Hepatocyte (in vitro differentiated cells): ENCODE results near the gene SKA3. TPM values are rescaled to one million over a fixed set of nuclear protein-coding genes. Genes with fewer than 3 reads are reported as not detected.

ENCODE experiments used
- DNase-seq: peaks from one replicate; pipeline ENCODE4 v3.0.0-alpha.2; 2016; ENCODE audit warnings: low spot score
- H2AFZ ChIP-seq: fragments of 200-600 bp; sonication (generic); 2 replicates; pipeline ENCODE4 v1.6.0; 2016; ENCODE audit warnings: antibody characterized with exemption, mild to moderate bottlenecking
- H3K27ac ChIP-seq: fragments of 200-600 bp; sonication (generic); 2 replicates; pipeline ENCODE4 v1.5.1; 2016; ENCODE audit warnings: mild to moderate bottlenecking
- H3K27me3 ChIP-seq: fragments of 200-600 bp; sonication (generic); 2 replicates; pipeline ENCODE4 v1.6.1; 2016
- H3K36me3 ChIP-seq: fragments of 200-600 bp; sonication (generic); replicated peaks from 2 replicates; pipeline ENCODE4 v1.5.1; 2016; ENCODE audit warnings: low read depth; ENCODE audit not compliant: insufficient read depth
- H3K4me1 ChIP-seq: fragments of 200-600 bp; sonication (generic); 2 replicates; pipeline ENCODE4 v1.5.1; 2016; ENCODE audit warnings: mild to moderate bottlenecking, moderate library complexity; ENCODE audit not compliant: insufficient read depth
- H3K4me2 ChIP-seq: fragments of 200-600 bp; sonication (generic); 2 replicates; pipeline ENCODE4 v1.6.0; 2016
- H3K4me3 ChIP-seq: fragments of 200-600 bp; sonication (generic); 2 replicates; pipeline ENCODE4 v1.5.1; 2016; ENCODE audit warnings: mild to moderate bottlenecking
- H3K79me2 ChIP-seq: fragments of 200-600 bp; sonication (generic); 2 replicates; pipeline ENCODE4 v1.6.0; 2017; ENCODE audit warnings: mild to moderate bottlenecking
- H3K9me2 ChIP-seq: fragments of 200-600 bp; sonication (generic); replicated peaks from 2 replicates; pipeline ENCODE4 v1.6.0; 2017; ENCODE audit warnings: mild to moderate bottlenecking; ENCODE audit not compliant: insufficient read depth
- H3K9me3 ChIP-seq: fragments of 200-600 bp; sonication (generic); 2 replicates; pipeline ENCODE4 v1.5.1; 2016; ENCODE audit warnings: low read depth, mild to moderate bottlenecking
- H4K20me1 ChIP-seq: fragments of 200-600 bp; sonication (generic); 2 replicates; pipeline ENCODE4 v1.6.0; 2016; ENCODE audit warnings: mild to moderate bottlenecking; ENCODE audit not compliant: insufficient read depth, poor library complexity, severe bottlenecking
- EZH2 ChIP-seq: fragments of 200-600 bp; sonication (generic); IDR thresholded peaks from 2 replicates; pipeline ENCODE4 v1.6.1; 2016; ENCODE audit warnings: antibody characterized with exemption, mild to moderate bottlenecking, borderline replicate concordance
- EZH2phosphoT487 ChIP-seq: fragments of 200-600 bp; sonication (generic); IDR thresholded peaks from one replicate; pipeline ENCODE4 v1.6.1; 2018; ENCODE audit warnings: antibody characterized with exemption, mild to moderate bottlenecking, low read depth, moderate library complexity; ENCODE audit not compliant: unreplicated experiment, severe bottlenecking
- WGBS: methylation state at CpG from one replicate; pipeline ENCODE4 v1.1.6; 2016; ENCODE audit warnings: low lambda C conversion rate; ENCODE audit errors: missing lambda C conversion rate; 5-methylcytosine and 5-hydroxymethylcytosine counted together
- polyA plus RNA-seq: library from polyadenylated mRNA; unstranded; fragments of >200 nt; fragmentation: Nextera tagmentation; extraction: Ambion mirVana; gene quantifications from 2 replicates; pipeline ENCODE4 v1.2.1, GENCODE V29; 2016
- total RNA-seq: library from RNA; depleted of rRNA; stranded (reverse); fragments of >200 nt; gene quantifications from 2 replicates; pipeline ENCODE4 v1.2.3, GENCODE V29; 2014
- TF ChIP-seq, protein P1 (sequence below): fragments of 200-600 bp; sonication (generic); IDR thresholded peaks from 2 replicates; pipeline ENCODE4 v1.5.1; 2016; ENCODE audit warnings: antibody characterized with exemption, mild to moderate bottlenecking; ENCODE audit not compliant: poor library complexity

Gene SKA3
- total and polyA plus RNA-seq, 2 experiments from 2014 or later = 4.9 to 5.6 TPM

DNA sequence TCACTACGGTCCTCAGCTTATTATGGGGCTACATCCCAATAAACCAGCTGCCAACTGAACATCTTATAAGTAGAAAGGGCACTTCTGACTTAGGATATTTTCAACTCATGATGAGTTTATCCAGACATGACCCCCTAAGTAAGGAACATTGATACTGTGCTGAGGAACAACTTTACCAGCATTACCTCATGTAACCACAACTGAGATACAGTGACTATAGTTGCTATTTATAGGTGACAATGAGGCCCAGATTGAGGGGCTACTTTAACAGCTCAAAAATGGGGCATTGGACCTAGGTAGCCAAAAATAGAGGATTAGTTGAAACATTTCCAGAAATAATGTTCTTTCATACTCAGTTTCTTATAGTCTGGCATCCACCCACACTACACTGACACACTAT lies 26.8 kb downstream of the SKA3 start:
- Histone ChIP-seq H3K9me3 (no peaks in the 10 kb centered on the region), H3K36me3 (no peaks in the 10 kb centered on the region), H3K9me2 (no peaks in the 10 kb centered on the region), H3K27ac (no peak overlapping the region), H3K4me2 (no peak overlapping the region), H3K4me1 (no peaks in the 10 kb centered on the region), H3K27me3 (no peaks in the 10 kb centered on the region), H4K20me1 (peaks cover 12% of the 10 kb centered on the region), H2AFZ (no peak overlapping the region), H3K79me2 (peaks cover 16% of the 10 kb centered on the region), H3K4me3 (no peak overlapping the region)
- WGBS = 57% methylated on average over 1 of the region's 1 CpG
- no peak for DNase-seq
- TF ChIP-seq, protein P1, sequence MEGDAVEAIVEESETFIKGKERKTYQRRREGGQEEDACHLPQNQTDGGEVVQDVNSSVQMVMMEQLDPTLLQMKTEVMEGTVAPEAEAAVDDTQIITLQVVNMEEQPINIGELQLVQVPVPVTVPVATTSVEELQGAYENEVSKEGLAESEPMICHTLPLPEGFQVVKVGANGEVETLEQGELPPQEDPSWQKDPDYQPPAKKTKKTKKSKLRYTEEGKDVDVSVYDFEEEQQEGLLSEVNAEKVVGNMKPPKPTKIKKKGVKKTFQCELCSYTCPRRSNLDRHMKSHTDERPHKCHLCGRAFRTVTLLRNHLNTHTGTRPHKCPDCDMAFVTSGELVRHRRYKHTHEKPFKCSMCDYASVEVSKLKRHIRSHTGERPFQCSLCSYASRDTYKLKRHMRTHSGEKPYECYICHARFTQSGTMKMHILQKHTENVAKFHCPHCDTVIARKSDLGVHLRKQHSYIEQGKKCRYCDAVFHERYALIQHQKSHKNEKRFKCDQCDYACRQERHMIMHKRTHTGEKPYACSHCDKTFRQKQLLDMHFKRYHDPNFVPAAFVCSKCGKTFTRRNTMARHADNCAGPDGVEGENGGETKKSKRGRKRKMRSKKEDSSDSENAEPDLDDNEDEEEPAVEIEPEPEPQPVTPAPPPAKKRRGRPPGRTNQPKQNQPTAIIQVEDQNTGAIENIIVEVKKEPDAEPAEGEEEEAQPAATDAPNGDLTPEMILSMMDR = no peak
- TF ChIP-seq EZH2 (no peak), EZH2phosphoT487 (no peak)

DNA sequence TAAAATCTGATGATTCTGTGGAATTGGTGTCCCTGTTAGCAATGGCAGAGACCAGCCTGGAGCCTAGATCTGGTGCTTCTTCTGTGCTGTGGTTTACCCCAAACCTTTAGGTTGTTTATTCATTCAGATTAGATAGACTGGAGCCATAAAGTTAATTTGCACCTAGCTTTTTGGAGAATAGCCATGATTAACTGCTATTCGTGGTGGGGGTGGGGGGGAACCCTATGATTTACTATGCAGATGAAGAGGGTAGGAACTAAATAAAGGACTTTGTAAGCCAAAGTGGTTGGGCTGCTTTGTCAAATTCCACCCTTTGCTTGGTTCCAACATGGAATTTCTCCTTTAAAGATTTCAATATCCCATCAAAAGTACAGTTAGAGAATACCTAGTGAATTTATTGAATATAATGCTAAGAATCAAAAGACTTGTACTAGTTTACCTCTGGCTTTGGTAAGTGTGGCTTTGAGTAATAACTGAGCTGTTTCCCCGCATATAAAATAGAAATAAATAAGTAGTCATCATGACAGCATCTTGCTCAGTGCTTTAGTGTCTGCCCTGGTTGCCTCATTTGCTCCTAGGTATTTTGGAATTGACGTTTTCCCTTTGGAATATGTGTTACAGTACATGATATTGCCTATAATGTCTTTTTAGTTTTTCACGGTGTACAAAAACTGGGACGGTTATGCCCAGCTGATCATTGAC lies 27.6 kb downstream of the SKA3 start:
- WGBS = 88% methylated on average over 5 of the region's 5 CpGs
- Histone ChIP-seq H2AFZ (no peak overlapping the region), H3K27ac (no peak overlapping the region), H4K20me1 (peaks cover 20% of the 10 kb centered on the region), H3K27me3 (no peaks in the 10 kb centered on the region), H3K79me2 (peaks cover 24% of the 10 kb centered on the region), H3K4me2 (no peak overlapping the region), H3K9me3 (no peaks in the 10 kb centered on the region), H3K4me1 (no peaks in the 10 kb centered on the region), H3K4me3 (no peak overlapping the region), H3K36me3 (no peaks in the 10 kb centered on the region), H3K9me2 (no peaks in the 10 kb centered on the region)
- TF ChIP-seq, protein P1 = no peak
- TF ChIP-seq EZH2 = no peak
- TF ChIP-seq EZH2phosphoT487 = no peak
- no peak for DNase-seq

DNA sequence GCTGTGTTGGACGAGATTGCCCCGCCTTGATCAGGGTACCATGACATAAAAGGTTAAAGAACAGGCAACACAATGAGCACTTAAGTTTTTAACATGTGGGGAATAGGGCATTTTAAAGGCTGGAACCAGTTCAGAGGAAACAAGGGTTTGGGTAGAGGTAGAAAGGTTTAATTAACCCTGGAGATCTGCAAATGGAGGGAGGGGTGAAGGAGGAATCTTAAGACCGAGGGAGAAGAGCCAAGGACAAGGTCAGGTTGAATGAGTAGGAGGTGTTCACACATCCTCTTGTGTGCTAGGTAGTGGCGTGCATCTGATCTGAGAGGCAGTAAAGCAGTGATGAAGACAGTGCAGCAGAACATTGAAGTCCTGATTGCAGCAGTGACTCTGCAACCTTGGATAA lies 28.5 kb downstream of the SKA3 start:
- Histone ChIP-seq H3K79me2 (peaks cover 32% of the 10 kb centered on the region), H3K4me2 (no peak overlapping the region), H3K9me2 (no peaks in the 10 kb centered on the region), H3K27ac (no peak overlapping the region), H3K36me3 (no peaks in the 10 kb centered on the region), H3K27me3 (no peaks in the 10 kb centered on the region), H4K20me1 (peaks cover 27% of the 10 kb centered on the region), H2AFZ (no peak overlapping the region), H3K4me1 (peaks cover 1% of the 10 kb centered on the region), H3K4me3 (no peak overlapping the region), H3K9me3 (no peaks in the 10 kb centered on the region)
- WGBS = 82% methylated on average over 4 of the region's 4 CpGs
- no peak for DNase-seq
- TF ChIP-seq EZH2 = no peak
- TF ChIP-seq, protein P1 = no peak
- TF ChIP-seq EZH2phosphoT487 = no peak
